C4-2B (cell line): ENCODE measurements around the gene ZBTB16.
A peak's percentile ranks its signal among the peaks of the same experiment; 100 is the strongest.

ENCODE experiments used
- H3K27ac ChIP-seq: fragments of 450-650 bp; 2 replicates; pipeline ENCODE4 v1.5.1; 2017
- ZFX ChIP-seq: fragments of 450-650 bp; IDR thresholded peaks from 2 replicates; pipeline ENCODE4 v1.6.1; 2017
- TF ChIP-seq, protein P1 (sequence below): fragments of 450-650 bp; conservative IDR thresholded peaks from 2 replicates; pipeline ENCODE4 v1.5.1; 2017; ENCODE audit warnings: mild to moderate bottlenecking

Gene ZBTB16

GRCh38 chr11:114063829-114064201 is 4.3 kb downstream of the ZBTB16 start:
- H3K27ac ChIP-seq = peak overlapping the region; percentile 4
- TF ChIP-seq, protein P1, sequence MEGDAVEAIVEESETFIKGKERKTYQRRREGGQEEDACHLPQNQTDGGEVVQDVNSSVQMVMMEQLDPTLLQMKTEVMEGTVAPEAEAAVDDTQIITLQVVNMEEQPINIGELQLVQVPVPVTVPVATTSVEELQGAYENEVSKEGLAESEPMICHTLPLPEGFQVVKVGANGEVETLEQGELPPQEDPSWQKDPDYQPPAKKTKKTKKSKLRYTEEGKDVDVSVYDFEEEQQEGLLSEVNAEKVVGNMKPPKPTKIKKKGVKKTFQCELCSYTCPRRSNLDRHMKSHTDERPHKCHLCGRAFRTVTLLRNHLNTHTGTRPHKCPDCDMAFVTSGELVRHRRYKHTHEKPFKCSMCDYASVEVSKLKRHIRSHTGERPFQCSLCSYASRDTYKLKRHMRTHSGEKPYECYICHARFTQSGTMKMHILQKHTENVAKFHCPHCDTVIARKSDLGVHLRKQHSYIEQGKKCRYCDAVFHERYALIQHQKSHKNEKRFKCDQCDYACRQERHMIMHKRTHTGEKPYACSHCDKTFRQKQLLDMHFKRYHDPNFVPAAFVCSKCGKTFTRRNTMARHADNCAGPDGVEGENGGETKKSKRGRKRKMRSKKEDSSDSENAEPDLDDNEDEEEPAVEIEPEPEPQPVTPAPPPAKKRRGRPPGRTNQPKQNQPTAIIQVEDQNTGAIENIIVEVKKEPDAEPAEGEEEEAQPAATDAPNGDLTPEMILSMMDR = no peak
- no peak for TF ChIP-seq ZFX

- TF ChIP-seq, protein P1 = no peak
- no peak for TF ChIP-seq ZFX
Measured at GRCh38 chr11:114064216-114064615, 4.7 kb downstream of the ZBTB16 start.

DNA sequence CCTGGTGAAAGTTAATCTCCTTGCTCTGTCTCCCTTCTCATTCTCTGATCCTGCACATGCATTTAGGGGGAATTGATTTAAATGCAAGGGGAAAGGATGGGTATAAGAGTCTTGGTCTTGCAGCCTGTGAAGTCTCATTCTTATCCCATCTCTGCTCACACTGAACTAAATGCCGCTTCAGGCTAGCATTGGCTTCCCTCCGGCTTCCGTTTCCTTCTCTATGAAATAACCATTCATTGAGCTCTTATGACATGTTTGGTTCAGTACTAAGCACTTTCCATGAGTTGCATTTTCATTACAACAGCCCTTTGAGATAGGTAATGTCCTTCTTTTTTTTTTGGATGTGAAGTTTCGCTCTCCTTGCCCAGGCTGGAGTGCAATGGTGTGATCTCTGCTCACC is 5.6 kb downstream of the ZBTB16 start:
- peak overlapping the region; percentile 13 for H3K27ac ChIP-seq
- TF ChIP-seq, protein P1 = no peak
- TF ChIP-seq ZFX = no peak

More at GRCh38 chr11:114064216-114064615, 4.7 kb downstream of the ZBTB16 start:
- peak overlapping the region; percentile 4 for H3K27ac ChIP-seq

GRCh38 chr11:114066046-114066648 is 6.6 kb downstream of the ZBTB16 start:
- no peak overlapping the region for H3K27ac ChIP-seq
- TF ChIP-seq ZFX = no peak
- TF ChIP-seq, protein P1 = no peak

- TF ChIP-seq, protein P1 = no peak
- TF ChIP-seq ZFX = no peak
- H3K27ac ChIP-seq = no peak overlapping the region
Measured at GRCh38 chr11:114068327-114068726, 8.8 kb downstream of the ZBTB16 start.

DNA sequence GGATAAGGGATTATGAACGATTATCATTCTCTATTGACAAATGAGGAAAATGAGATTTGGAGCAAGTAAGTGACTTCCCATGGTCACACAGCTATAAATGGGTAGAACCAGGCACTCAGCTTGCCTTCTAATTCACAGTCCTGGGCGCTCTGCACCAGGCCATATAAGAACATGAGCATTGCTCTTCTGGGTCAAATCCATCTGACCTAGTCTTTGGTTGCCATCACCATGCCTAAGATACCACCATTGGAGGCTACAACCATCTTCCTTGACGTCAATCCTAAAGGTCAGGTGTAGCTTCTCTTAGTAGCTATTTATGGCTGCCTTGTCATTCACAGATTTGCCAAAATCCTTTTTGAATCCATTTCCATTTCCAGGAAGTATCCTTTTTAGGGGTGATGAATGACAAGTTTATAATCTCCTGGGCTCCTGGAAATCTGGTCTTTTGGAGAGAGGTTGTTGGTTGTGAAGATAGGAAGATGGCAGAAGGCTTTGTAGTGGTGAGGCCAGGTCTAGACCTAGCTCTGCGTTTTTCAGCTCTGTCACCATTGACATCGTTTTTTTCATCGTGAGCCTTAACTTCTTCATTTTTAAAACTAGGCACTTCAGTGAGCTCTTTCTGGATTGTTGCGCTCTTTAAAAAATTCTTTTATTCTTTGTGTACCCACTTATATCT is 11.1 kb downstream of the ZBTB16 start:
- TF ChIP-seq ZFX = no peak
- TF ChIP-seq, protein P1 = no peak

DNA sequence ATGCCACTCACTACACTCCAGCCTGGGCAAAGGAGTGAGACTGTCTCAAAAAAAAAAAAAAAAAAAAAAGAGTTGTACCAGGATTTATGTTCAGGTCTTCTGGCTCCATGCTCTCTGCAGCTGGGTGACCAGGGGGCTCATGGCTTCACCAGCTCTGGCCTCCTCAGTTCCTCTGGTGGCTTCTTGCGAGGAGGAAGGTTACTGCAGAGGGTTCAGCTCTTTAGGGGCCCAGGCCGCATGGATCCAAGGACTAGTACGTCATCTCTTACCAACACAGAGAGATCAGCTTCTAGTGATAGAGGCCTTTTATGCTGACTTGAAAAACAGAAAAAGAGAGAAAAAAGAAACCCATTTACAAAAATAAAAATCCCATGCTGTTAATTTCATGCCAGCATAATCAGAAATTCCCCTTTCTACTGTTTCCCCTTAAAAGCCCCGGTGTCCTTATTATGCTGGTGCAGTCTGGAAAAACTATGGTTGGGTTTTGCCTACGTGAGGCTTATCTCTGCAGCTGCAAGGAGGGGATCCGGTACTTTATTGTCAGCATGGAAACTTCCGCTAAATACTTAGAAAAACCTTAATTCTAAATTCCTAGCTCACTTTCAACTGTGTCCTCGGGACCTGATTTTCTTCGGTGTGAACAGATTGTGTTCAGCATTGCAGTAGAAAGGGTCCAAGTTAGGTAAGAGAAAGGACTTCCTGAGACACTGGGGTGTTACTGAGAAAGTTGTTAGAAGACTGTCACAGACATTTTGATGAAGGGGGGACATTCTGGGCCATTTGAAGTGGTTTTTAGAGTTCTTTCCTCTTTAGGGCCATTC is 13.7 kb downstream of the ZBTB16 start:
- TF ChIP-seq ZFX = no peak
- TF ChIP-seq, protein P1 = no peak
- peak overlapping the region; percentile 61 for H3K27ac ChIP-seq

More for the DNA sequence above, 11.1 kb downstream of the ZBTB16 start:
- H3K27ac ChIP-seq = no peak overlapping the region
